ENCODE results near the gene PPIA.
"Not testable (repeated sequence)": the region's sequence is repeated elsewhere in the genome, so short reads cannot be mapped to it uniquely, and the experiment has no call there.

Gene PPIA

GRCh38 chr7:44819292-44819691 is 22.8 kb downstream of the PPIA start:
- DNase-seq (ENCODE audit: low read depth in 3 of 3, low spot score in 1 of 3), result no peak

DNA sequence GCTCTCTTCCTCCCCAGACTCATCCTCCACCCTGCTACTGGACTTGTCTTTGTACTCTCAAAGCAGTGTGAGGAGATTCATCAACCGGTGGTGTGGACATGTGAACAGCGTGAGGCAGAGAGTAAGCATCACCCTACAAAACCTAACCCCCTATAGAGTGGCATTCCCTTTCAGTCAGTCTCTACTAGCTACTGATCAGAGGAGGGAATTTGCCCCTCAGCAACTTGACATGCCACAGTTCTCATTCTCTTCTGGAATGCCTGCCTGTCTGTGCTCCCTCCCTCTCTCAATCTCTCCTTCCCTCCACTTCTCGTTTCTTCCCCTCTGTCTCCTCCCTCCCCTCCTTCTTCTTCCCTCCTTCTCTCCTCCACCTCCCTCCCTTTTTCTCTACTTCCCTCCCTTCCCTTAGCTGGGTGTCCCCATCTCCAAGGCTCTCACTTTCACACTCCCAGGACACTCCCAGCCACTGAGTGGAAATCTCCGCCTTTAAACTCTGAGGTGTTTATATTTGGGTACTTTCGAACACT is 26.8 kb downstream of the PPIA start:
- DNase-seq (ENCODE audit: low read depth in 3 of 3, low spot score in 1 of 3), result no peak

- DNase-seq (ENCODE audit: low read depth in 3 of 3, low spot score in 1 of 3), result no peak
Observed at GRCh38 chr7:44824894-44825526, 28.5 kb downstream of the PPIA start.

DNA sequence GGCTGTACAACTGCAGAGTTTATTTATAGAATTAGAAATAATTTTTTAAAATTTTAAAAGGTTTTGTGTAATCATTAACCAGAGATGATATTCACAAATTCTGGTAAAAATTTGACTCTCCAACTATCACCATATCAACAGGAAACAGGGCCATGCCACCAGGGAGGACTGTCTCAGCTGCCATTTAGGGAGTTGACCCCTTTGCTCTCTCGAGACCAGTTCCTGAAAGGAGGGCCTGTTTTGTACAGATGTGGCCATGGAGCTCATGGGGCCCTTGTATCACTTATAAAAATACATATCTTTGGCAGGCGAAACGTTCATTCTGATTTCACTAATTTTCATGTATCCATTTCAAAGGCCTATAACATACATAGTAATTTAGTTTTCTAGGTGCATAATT is 31.1 kb downstream of the PPIA start:
- DNase-seq (ENCODE audit: low read depth in 3 of 3, low spot score in 1 of 3), result no peak

- DNase-seq (ENCODE audit: low read depth in 3 of 3, low spot score in 1 of 3), result no peak
Observed at GRCh38 chr7:44838751-44839150, 42.3 kb downstream of the PPIA start.

GRCh38 chr7:44842675-44843074 is 46.2 kb downstream of the PPIA start:
- not testable (repeated sequence) for DNase-seq (ENCODE audit: low read depth in 3 of 3, low spot score in 1 of 3)

- not testable (repeated sequence) for DNase-seq (ENCODE audit: low read depth in 3 of 3, low spot score in 1 of 3)
Observed at GRCh38 chr7:44843440-44843839, 47.0 kb downstream of the PPIA start.

DNA sequence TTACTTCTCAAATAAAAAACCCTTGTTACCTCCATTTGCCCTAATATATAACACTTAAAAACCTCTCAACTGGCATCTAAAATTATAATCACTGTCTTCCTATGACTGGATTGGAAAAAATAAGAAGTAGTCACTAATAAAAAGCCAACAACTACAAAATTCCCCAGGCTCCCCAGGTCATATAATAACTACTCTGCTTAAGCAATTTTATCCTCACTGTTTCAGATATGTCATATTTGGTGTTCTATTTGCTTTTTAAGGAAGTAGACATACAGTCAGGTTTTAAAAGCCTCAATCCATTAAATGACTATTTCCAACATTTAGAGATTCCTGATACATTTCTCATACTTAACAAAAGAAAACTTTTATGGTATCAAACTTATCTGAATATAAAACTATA is 49.0 kb downstream of the PPIA start:
- DNase-seq (ENCODE audit: low read depth in 3 of 3, low spot score in 1 of 3), result no peak

DNA sequence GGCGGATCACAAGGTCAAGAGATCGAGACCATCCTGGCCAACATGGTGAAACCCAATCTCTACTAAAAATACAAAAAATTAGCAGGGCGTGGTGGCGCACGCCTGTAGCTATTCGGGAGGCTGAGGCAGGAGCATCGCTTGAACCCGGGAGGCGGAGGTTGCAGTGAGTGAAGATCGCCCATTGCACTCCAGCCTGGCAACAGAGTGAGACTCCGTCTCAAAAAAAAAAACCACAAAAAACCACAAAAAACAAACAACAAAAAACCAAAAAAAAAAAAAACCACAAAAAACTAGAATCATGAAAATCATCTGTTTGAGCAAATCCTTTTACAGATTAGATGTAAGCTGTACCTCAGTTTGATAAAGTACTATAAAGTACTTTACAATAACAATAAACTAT is 49.9 kb downstream of the PPIA start:
- not testable (repeated sequence) for DNase-seq (ENCODE audit: low read depth in 3 of 3, low spot score in 1 of 3)

- no peak for DNase-seq (ENCODE audit: low read depth in 3 of 3, low spot score in 1 of 3)
Observed at GRCh38 chr7:44846816-44847508, 50.5 kb downstream of the PPIA start.

GRCh38 chr7:44847509-44847919 is 51.0 kb downstream of the PPIA start:
- peak; percentile 72 to 76 (median 74) for DNase-seq (ENCODE audit: low read depth in 3 of 3, low spot score in 1 of 3)

DNA sequence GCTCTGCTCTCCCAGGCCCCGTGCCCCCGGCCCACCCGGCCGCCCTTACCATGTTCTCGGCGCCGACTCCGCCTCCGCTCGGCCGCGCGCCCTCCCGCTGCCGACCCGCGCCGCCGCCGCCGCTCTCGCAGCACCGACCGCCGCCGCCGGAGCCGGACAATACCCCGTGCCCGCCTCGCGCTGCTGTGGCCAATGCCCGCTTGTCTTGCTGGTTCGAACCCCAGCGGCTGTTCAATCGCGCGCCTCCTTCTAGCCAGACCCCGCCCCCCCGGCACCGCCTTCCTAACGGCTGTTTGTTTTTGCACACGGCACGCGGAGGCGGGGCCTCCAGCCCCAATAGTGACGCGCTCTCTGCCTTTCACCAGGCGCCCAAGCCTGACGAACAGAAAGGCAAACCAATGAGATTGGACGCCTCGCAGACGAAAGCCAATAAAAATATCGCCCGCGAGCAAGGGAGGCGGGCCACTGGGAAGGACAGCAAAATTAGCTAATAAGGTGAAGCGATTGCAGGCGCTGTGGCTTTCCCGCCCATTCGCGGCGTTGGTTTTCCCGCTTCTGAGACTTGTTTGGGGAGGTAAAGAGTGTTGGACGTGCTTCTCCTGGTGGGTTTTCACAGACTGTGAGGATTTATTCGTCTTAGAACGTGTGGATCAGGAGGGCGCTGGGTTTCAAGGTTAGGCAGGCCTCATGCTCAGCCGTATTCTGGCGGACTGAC is 51.6 kb downstream of the PPIA start, which contains the start of gene H2AZ2:
H2AZ2 (minus strand) TSS at position 168 of the 715 bp plus-strand sequence; CDS start at position 52, 116 bp downstream.
- DNase-seq (ENCODE audit: low read depth in 3 of 3, low spot score in 1 of 3), result peak; percentile 99 to 100 (median 99)

- DNase-seq (ENCODE audit: low read depth in 3 of 3, low spot score in 1 of 3), result no peak
Observed at GRCh38 chr7:44849259-44849884, 52.9 kb downstream of the PPIA start.

DNA sequence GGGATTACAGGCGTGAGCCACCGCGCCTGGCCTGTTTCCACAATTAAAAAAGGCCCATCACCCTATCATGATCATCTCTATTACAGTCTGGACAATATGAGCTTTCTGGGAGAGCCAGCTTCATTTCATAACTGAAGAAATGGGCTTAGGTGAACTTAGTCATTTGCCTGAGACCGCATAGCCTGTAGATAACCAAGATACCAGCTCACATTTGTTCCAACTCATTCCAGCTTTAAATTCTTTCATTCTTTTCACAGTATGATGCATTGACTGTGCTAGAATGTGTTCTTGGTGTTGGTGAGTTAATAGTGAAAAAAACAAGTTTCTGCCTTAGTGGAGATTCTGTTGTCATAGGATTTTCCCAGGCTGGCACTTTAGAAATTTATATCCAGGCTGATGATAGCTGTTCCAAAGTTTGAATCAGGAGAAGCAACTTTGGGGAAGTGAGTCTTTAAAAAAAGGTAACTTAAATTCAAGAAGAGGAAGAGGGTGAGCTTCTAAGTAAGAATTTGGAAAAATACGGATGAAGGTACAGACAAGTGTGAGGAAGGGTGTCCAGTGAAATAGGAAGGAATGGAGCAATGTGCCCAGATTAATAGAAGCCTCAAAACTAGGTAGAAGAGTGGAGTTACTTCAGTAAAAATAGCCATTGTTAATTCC is 53.5 kb downstream of the PPIA start:
- no peak for DNase-seq (ENCODE audit: low read depth in 3 of 3, low spot score in 1 of 3)

- DNase-seq (ENCODE audit: low read depth in 3 of 3, low spot score in 1 of 3), result no peak
Observed at GRCh38 chr7:44852590-44852989, 56.1 kb downstream of the PPIA start.
